ENCODE data around the gene CUL9.

CUL9 gene

GRCh38 chr6:43211955-43212354 is 30.0 kb downstream of the CUL9 start (continued):
- TF ChIP-seq, protein P1, sequence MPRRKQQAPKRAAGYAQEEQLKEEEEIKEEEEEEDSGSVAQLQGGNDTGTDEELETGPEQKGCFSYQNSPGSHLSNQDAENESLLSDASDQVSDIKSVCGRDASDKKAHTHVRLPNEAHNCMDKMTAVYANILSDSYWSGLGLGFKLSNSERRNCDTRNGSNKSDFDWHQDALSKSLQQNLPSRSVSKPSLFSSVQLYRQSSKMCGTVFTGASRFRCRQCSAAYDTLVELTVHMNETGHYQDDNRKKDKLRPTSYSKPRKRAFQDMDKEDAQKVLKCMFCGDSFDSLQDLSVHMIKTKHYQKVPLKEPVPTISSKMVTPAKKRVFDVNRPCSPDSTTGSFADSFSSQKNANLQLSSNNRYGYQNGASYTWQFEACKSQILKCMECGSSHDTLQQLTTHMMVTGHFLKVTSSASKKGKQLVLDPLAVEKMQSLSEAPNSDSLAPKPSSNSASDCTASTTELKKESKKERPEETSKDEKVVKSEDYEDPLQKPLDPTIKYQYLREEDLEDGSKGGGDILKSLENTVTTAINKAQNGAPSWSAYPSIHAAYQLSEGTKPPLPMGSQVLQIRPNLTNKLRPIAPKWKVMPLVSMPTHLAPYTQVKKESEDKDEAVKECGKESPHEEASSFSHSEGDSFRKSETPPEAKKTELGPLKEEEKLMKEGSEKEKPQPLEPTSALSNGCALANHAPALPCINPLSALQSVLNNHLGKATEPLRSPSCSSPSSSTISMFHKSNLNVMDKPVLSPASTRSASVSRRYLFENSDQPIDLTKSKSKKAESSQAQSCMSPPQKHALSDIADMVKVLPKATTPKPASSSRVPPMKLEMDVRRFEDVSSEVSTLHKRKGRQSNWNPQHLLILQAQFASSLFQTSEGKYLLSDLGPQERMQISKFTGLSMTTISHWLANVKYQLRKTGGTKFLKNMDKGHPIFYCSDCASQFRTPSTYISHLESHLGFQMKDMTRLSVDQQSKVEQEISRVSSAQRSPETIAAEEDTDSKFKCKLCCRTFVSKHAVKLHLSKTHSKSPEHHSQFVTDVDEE (CRISPR knock-in tag; IDR thresholded peaks at IDR 0.05) = no peak

GRCh38 chr6:43213431-43213830 is 31.4 kb downstream of the CUL9 start:
- ATAC-seq = no peak
- TF ChIP-seq, protein P1 (CRISPR knock-in tag; IDR thresholded peaks at IDR 0.05) = no peak
- TF ChIP-seq ZC3H10 (CRISPR knock-in tag; IDR thresholded peaks at IDR 0.05) (no peak), TCF4 (CRISPR knock-in tag; IDR thresholded peaks at IDR 0.05; ENCODE audit: borderline replicate concordance) (no peak), CSDC2 (CRISPR knock-in tag; IDR thresholded peaks at IDR 0.05) (no peak), ESRRG (CRISPR knock-in tag; IDR thresholded peaks at IDR 0.05) (no peak), ZNF565 (CRISPR knock-in tag; conservative IDR thresholded peaks at IDR 0.05; ENCODE audit: low read depth) (no peak), RARB (CRISPR knock-in tag; IDR thresholded peaks at IDR 0.05) (no peak), ZNF70 (CRISPR knock-in tag; IDR thresholded peaks at IDR 0.05) (no peak), PATZ1 (CRISPR knock-in tag; IDR thresholded peaks at IDR 0.05; ENCODE audit: borderline replicate concordance) (no peak), SNAI2 (CRISPR knock-in tag; IDR thresholded peaks at IDR 0.05) (no peak), BACH2 (CRISPR knock-in tag; IDR thresholded peaks at IDR 0.05; ENCODE audit: borderline replicate concordance) (no peak), ZFP3 (CRISPR knock-in tag; IDR thresholded peaks at IDR 0.05) (no peak), ISL1 (CRISPR knock-in tag; IDR thresholded peaks at IDR 0.05) (no peak), ZFP30 (CRISPR knock-in tag; IDR thresholded peaks at IDR 0.05) (no peak), ARNTL (CRISPR knock-in tag; IDR thresholded peaks at IDR 0.05; ENCODE audit: borderline replicate concordance, low read depth) (no peak)
- TF ChIP-seq, protein P2, sequence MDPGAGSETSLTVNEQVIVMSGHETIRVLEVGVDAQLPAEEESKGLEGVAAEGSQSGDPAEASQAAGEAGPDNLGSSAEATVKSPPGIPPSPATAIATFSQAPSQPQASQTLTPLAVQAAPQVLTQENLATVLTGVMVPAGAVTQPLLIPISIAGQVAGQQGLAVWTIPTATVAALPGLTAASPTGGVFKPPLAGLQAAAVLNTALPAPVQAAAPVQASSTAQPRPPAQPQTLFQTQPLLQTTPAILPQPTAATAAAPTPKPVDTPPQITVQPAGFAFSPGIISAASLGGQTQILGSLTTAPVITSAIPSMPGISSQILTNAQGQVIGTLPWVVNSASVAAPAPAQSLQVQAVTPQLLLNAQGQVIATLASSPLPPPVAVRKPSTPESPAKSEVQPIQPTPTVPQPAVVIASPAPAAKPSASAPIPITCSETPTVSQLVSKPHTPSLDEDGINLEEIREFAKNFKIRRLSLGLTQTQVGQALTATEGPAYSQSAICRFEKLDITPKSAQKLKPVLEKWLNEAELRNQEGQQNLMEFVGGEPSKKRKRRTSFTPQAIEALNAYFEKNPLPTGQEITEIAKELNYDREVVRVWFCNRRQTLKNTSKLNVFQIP (CRISPR knock-in tag; IDR thresholded peaks at IDR 0.05; ENCODE audit: borderline replicate concordance, low read depth) = no peak

DNA sequence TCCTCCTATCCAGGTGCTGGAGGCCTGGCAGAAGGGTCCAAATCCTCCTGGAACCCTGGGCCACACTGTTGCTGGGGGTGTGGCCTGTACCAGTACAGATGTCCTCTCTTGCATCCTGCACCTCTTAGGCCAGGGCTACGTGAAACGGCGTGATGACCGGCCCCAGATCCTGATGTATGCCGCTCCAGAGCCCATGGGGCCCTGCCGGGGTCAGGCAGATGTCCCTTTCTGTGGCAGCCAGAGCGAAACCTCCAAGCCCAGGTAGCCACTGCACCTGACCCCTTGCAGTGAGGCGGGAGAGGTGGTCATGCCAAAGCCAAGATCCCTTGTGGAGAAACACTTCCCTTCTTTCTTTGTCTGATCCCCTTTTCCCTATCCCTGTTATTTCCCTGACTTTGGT is 33.1 kb downstream of the CUL9 start:
- ATAC-seq = no peak
- no peak for TF ChIP-seq PPARA (CRISPR knock-in tag; IDR thresholded peaks at IDR 0.05; ENCODE audit: borderline replicate concordance)
- TF ChIP-seq ZNF8 (CRISPR knock-in tag; IDR thresholded peaks at IDR 0.05) = no peak
- no peak for TF ChIP-seq SNAI2 (CRISPR knock-in tag; IDR thresholded peaks at IDR 0.05)
- TF ChIP-seq, protein P2 (CRISPR knock-in tag; IDR thresholded peaks at IDR 0.05; ENCODE audit: borderline replicate concordance, low read depth) = no peak
- TF ChIP-seq GLIS3 (CRISPR knock-in tag; IDR thresholded peaks at IDR 0.05) = no peak
- TF ChIP-seq TCF4 (CRISPR knock-in tag; IDR thresholded peaks at IDR 0.05; ENCODE audit: borderline replicate concordance) = no peak
- no peak for TF ChIP-seq CREB5 (CRISPR knock-in tag; IDR thresholded peaks at IDR 0.05; ENCODE audit: low read depth)
- no peak for TF ChIP-seq ZFP3 (CRISPR knock-in tag; IDR thresholded peaks at IDR 0.05)
- no peak for TF ChIP-seq CSRNP3 (CRISPR knock-in tag; IDR thresholded peaks at IDR 0.05)
- no peak for TF ChIP-seq TOX (CRISPR knock-in tag; IDR thresholded peaks at IDR 0.05; ENCODE audit: borderline replicate concordance)
- no peak for TF ChIP-seq RARB (CRISPR knock-in tag; IDR thresholded peaks at IDR 0.05)
- no peak for TF ChIP-seq ISL1 (CRISPR knock-in tag; IDR thresholded peaks at IDR 0.05)
